IPS DF 6.9 (cell line): ENCODE results near the gene ITPR2.

Source experiments
- DNase-seq: peaks from one replicate; pipeline ENCODE4 v3.0.0-alpha.2; 2013; ENCODE audit warnings: low read depth, low spot score
- H3K27ac ChIP-seq: one replicate; pipeline ENCODE4 v1.5.1; 2013; ENCODE audit warnings: low read length, control low read depth
- H3K27me3 ChIP-seq: 2 replicates; pipeline ENCODE4 v1.6.1; 2013; ENCODE audit warnings: mild to moderate bottlenecking, low read length; ENCODE audit not compliant: control insufficient read depth, insufficient read depth
- H3K36me3 ChIP-seq: 2 replicates; pipeline ENCODE4 v1.6.1; 2013; ENCODE audit warnings: low read length; ENCODE audit not compliant: control insufficient read depth, insufficient read depth
- H3K4me1 ChIP-seq: 2 replicates; pipeline ENCODE4 v1.6.1; 2013; ENCODE audit warnings: low read length; ENCODE audit not compliant: control insufficient read depth, insufficient read depth
- H3K4me3 ChIP-seq: 2 replicates; pipeline ENCODE4 v1.5.1; 2013; ENCODE audit warnings: mild to moderate bottlenecking, low read length
- H3K9me3 ChIP-seq: 2 replicates; pipeline ENCODE4 v1.6.1; 2013; ENCODE audit warnings: low read length, inconsistent platforms; ENCODE audit not compliant: control insufficient read depth, insufficient read depth
- WGBS: extraction: QIAGEN DNeasy Blood & Tissue Kit; methylation state at CpG from one replicate; pipeline ENCODE4 v1.1.7; 2013; ENCODE audit warnings: mixed read lengths, missing lambda C conversion rate; ENCODE audit not compliant: insufficient read length, insufficient coverage; 5-methylcytosine and 5-hydroxymethylcytosine counted together

Gene ITPR2

DNA sequence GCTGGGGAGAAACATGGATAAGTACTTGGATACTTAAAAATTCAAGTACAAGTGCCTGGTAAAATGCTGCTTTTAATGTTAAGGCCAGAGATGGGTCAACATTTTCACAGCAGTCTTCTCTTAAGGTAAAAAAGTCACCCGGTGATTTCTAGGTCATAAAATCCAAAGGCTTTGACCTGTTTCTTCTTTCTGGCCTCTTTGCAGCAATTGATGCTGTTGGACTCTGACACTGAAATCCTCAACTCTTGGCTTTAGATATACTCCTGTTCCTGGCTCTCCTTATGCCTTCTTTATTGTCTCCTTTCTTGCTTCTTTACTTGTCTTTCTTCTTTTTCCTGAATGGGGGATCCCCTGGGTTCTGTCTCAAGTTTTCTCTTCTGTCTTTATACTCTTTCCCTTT is 448.5 kb downstream of the ITPR2 start:
- Histone ChIP-seq H3K9me3 (no peaks in the 10 kb centered on the region), H3K27me3 (no peaks in the 10 kb centered on the region), H3K27ac (no peak overlapping the region), H3K4me3 (no peak overlapping the region), H3K4me1 (no peaks in the 10 kb centered on the region), H3K36me3 (no peaks in the 10 kb centered on the region)
- no CpG with 5 or more reads among the region's 1 CpG for WGBS
- DNase-seq: no peak

DNA sequence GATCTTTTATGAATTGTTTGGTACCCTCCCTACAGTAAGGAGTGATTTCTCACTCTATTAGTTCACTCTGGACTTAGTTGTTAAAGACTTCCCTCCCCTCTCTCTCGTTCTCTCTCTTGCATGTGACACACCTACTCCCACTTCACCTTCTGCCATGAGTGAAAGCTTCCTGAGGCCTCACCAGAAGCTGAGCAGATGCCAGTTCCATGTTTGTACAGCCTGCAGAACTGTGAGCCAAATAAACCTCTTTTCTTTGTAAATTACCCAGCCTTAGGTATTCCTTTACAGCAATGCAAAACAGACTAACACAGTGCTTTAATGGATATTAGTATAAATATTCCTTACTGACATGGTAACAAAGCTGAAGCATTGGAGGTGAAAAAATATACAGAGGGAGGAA is 450.0 kb downstream of the ITPR2 start:
- no peak for DNase-seq
- H3K9me3 ChIP-seq: no peaks in the 10 kb centered on the region
- H3K4me3 ChIP-seq: no peak overlapping the region
- no peak overlapping the region for H3K27ac ChIP-seq
- WGBS: no CpG with 5 or more reads among the region's 1 CpG
- H3K27me3 ChIP-seq: no peaks in the 10 kb centered on the region
- H3K4me1 ChIP-seq: no peaks in the 10 kb centered on the region
- no peaks in the 10 kb centered on the region for H3K36me3 ChIP-seq

DNA sequence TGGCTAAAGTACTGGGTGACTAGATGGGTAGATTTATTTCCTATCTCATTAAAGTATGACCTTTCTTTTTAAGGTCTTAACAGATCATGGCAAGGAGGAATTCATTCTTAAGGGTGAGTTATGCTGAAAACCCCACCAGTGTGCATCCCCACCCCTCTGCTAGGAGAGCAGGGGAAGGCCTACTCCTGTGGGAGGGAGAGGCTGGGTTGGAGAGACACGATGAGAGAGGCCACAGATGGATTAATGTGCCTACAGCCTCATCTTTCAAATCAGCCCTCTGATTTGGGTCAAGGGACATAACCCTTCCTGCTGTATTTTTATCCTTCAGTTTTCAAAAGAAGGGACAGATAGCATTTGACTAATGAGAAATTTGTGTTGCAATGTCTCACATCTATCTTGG is 452.1 kb downstream of the ITPR2 start:
- H3K27me3 ChIP-seq: no peaks in the 10 kb centered on the region
- no peak for DNase-seq
- no peak overlapping the region for H3K27ac ChIP-seq
- H3K4me3 ChIP-seq: no peak overlapping the region
- no peaks in the 10 kb centered on the region for H3K4me1 ChIP-seq
- no peaks in the 10 kb centered on the region for H3K9me3 ChIP-seq
- H3K36me3 ChIP-seq: no peaks in the 10 kb centered on the region
- no CpG with 5 or more reads among the region's 1 CpG for WGBS

DNA sequence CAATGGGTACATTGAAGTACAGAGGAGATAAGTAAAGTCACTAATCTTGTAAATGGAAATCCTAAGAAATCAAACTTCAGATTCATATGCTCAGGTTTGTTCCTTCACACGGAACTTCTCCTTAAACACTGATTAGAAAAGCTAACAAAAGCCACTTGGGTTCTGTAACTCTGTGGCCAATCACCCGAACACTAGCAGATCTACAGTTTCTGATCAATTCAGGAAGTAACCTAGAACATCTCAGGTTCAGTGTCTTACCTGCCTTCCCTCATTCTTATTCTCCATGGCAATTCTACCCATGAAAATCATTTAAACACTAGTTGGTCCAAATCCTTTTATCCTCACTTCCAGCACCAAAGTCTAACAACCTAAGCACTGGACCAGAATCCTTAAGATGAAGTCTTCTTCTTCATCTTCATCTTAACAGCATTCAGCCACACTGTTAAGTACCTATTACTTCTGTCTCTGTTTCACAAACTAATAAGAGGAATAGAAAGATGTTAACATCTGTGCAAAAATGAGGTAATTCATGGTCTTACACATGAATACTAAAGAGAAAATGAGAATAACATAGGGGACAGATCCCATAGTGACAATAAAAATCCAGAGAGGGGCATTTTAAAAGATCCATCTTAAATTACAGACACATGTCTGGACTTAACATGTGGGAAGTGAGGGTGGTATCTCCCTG is 453.1 kb downstream of the ITPR2 start:
- Histone ChIP-seq H3K9me3 (no peaks in the 10 kb centered on the region), H3K27me3 (no peaks in the 10 kb centered on the region), H3K27ac (no peak overlapping the region), H3K36me3 (no peaks in the 10 kb centered on the region), H3K4me3 (no peak overlapping the region), H3K4me1 (no peaks in the 10 kb centered on the region)
- no CpG with 5 or more reads among the region's 2 CpGs for WGBS
- no peak for DNase-seq

DNA sequence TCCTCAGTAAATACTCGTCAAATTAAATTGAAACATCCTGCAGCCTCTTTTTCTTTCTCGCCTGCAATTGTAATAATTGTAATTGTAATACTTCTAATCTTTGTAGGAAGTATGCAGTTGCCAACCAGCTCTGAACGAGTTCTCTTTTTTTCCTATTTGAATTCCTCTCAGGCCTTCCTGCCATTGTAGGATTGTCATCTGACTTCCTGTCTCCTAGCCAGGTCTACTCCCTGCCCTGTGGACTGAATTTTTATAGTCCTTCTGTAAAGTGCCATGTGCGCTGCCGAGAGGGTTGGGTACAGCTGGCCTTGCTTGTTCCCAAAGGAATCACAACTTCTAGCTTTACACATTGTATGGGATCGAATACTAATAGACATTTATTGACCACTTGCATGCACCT is 454.3 kb downstream of the ITPR2 start:
- Histone ChIP-seq H3K36me3 (no peaks in the 10 kb centered on the region), H3K4me3 (no peak overlapping the region), H3K27me3 (no peaks in the 10 kb centered on the region), H3K27ac (no peak overlapping the region), H3K4me1 (no peaks in the 10 kb centered on the region), H3K9me3 (no peaks in the 10 kb centered on the region)
- no CpG with 5 or more reads among the region's 6 CpGs for WGBS
- no peak for DNase-seq

DNA sequence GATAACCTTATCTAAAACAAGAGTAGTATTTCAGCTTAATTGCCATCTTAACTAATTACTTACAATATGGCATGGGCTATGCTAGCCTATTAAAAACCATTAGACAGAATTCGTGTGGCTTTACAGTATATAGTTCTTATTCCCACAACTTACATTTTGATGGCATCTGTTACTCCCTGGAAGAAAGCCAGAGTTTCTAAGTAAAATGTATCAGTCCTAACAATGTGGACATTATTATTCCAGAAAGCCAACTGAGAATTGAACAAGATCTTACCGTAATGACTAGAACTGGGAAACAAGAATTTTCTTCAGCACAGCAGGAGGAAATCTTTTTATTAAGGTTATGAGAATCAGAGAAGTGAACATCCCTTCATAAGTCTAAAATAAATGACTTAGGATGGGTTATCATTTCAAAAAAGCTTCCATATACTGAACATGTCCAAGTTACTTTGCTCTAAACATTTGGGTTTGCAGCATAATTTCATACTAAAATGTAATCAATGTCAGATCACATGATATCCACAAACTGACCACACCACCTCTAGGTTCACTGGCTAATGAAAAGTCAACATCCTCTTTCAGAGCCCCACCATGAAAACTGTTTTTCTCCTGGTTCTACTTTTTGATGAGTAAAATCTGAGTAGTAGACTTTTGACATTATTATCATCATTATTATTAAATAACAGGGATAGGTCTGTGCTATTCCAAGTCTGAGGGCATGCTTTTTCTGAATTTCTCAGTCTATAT is 457.9 kb downstream of the ITPR2 start:
- Histone ChIP-seq H3K27me3 (no peaks in the 10 kb centered on the region), H3K36me3 (no peaks in the 10 kb centered on the region), H3K4me3 (no peak overlapping the region), H3K9me3 (no peaks in the 10 kb centered on the region), H3K4me1 (no peaks in the 10 kb centered on the region), H3K27ac (no peak overlapping the region)
- WGBS: no CpG with 5 or more reads among the region's 2 CpGs
- no peak for DNase-seq

DNA sequence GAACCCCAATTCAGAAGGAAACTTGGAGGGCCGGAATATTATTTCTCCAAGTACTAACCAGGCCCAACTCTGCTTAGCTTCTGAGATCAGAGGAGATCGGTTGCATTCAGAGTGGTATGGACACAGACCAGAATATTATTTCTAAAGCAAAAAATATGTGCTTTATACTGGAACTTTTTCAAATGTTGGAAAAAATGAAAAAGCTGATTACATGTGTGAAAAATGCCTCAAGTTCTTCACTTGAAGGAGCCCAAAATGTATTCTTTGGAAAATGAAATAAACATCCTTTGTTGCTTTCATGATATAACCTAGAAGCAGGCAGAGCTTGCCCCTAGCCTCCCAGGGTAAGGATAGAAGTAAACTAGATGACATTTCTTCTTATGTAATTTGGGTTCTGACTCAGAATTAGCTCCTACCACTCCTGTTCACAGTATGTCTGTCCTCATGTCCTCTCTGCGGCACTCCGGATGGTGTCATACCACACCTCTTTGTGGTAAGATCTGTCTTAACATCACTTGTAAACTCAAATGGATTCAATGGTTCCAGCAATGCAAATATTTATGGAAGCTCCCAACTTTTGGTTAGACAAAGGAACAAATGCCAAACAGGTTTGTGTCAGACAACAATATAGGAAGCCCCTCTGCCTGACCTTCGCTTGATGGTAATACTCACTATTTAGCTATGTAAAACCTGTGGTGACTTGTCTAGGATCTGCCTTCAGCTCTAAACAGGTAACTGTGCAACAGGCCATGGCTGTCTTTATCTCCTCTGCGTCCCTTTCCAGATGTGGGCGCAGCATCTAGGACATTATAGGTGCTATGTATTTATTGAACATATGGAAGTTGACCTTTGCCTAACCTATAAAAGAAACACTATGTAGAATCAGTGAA is 459.1 kb downstream of the ITPR2 start:
- no peaks in the 10 kb centered on the region for H3K9me3 ChIP-seq
- H3K27ac ChIP-seq: no peak overlapping the region
- H3K4me3 ChIP-seq: no peak overlapping the region
- no peaks in the 10 kb centered on the region for H3K27me3 ChIP-seq
- no peaks in the 10 kb centered on the region for H3K36me3 ChIP-seq
- no CpG with 5 or more reads among the region's 7 CpGs for WGBS
- no peaks in the 10 kb centered on the region for H3K4me1 ChIP-seq
- DNase-seq: no peak

DNA sequence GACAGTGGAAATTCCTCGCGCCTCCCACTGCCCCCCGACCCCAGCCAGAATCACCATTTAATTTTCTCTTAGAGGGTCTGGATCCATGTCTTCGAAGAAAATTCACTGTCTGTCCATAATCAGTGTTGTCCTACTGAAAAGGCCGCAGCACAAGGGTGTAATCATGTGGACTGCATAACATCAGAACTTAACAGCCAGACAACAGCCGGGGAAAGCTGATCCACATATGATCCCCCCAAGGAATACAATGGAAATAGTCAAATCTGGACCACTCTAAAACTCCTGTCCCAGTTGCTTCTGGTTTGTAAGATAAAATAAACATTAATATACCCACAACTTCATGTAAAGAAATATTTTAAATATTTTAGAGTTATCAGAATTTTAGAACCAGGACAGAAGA is 460.1 kb downstream of the ITPR2 start:
- Histone ChIP-seq H3K27me3 (no peaks in the 10 kb centered on the region), H3K9me3 (no peaks in the 10 kb centered on the region), H3K36me3 (no peaks in the 10 kb centered on the region), H3K4me1 (no peaks in the 10 kb centered on the region), H3K4me3 (no peak overlapping the region), H3K27ac (no peak overlapping the region)
- DNase-seq: no peak
- WGBS: no CpG with 5 or more reads among the region's 6 CpGs

DNA sequence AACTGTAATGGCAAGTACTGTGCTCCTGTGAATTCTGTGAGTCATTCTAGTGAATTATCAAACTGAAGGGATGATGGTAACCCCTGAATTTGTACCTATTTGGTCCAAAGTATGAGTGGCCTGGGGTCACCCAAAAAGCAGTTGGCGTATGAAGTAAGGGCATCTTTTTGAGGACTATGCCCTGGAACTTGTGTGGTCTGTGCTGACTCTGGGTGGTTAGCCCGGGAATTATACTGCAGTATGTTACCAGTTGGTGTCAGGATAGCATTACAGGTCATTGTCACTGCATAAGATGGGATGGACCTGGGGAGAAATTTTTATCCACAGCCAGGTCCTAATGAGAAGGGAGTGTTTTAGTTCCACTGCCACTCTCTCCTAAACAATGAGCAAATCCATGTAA is 462.9 kb downstream of the ITPR2 start:
- no peak overlapping the region for H3K27ac ChIP-seq
- no peaks in the 10 kb centered on the region for H3K27me3 ChIP-seq
- no peaks in the 10 kb centered on the region for H3K36me3 ChIP-seq
- no peak for DNase-seq
- H3K4me3 ChIP-seq: no peak overlapping the region
- no CpG with 5 or more reads among the region's 2 CpGs for WGBS
- no peaks in the 10 kb centered on the region for H3K4me1 ChIP-seq
- H3K9me3 ChIP-seq: no peaks in the 10 kb centered on the region

DNA sequence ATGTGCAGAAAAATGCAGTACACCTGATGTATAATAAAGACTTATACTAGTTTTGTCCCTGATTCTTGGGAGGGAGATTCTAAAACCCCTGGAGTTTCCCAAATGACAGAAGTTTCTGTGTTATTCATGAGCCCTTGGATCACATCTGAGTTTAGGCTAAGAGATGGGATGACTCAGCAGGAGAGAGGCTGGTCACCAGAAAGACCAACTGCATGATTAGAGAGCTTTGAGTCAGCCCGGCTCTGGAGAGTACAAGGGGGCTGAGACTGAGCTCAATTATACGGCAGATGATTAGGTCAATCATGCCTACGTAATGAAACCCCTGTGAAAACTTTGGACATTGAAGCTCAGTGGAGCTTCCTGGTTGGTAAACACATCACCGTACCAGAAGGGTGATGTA is 463.4 kb downstream of the ITPR2 start:
- Histone ChIP-seq H3K4me1 (no peaks in the 10 kb centered on the region), H3K9me3 (no peaks in the 10 kb centered on the region), H3K36me3 (no peaks in the 10 kb centered on the region), H3K27ac (no peak overlapping the region), H3K27me3 (no peaks in the 10 kb centered on the region), H3K4me3 (no peak overlapping the region)
- DNase-seq: no peak
- WGBS: no CpG with 5 or more reads among the region's 4 CpGs
